T-helper 9 cell (primary cell): ENCODE measurements around the gene RIPOR3.
A peak's percentile ranks its signal among the peaks of the same experiment; 100 is the strongest.

ENCODE experiments used
- DNase-seq: peaks from one replicate; pipeline ENCODE4 v3.0.0-alpha.2; 2020
- total RNA-seq, 2 donors: gene quantifications; one replicate each; lab custom pipeline; 2026; lab: John Stamatoyannopoulos, UW

The RIPOR3 gene
- total RNA-seq = 0 reads per million in 2 donors

- DNase-seq = no peak
Measured at GRCh38 chr20:50690650-50691572, at the start of gene RIPOR3. RIPOR3 (minus strand) TSS chr20:50691542; CDS start chr20:50691128, 414 bp downstream.

DNA sequence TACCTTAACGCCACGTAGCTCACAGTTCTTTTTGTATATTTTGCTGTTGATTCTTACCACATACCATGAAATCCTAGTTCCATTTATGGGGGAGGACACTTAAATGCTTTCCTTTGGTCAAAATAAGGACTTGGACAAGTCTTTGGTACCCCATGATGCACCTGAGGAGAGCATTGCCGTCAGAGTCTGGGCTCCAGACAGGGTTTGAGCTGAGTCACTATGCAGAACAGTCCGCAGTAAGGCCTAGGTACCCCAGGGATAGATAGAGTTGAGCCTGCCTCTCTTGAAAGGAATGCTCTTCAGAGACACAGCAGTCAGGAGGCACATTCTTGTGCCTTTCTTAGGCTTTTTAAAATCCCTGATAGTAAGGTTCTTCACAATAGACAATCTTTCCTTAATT lies 46.0 kb upstream of the RIPOR3 start:
- no peak for DNase-seq

- no peak for DNase-seq
Measured at GRCh38 chr20:50735813-50736212, 44.5 kb upstream of the RIPOR3 start.

GRCh38 chr20:50734730-50735679 lies 43.7 kb upstream of the RIPOR3 start:
- DNase-seq = no peak

GRCh38 chr20:50733644-50734349 lies 42.5 kb upstream of the RIPOR3 start:
- no peak for DNase-seq

- no peak for DNase-seq
Measured at GRCh38 chr20:50731930-50732690, 40.8 kb upstream of the RIPOR3 start.

DNA sequence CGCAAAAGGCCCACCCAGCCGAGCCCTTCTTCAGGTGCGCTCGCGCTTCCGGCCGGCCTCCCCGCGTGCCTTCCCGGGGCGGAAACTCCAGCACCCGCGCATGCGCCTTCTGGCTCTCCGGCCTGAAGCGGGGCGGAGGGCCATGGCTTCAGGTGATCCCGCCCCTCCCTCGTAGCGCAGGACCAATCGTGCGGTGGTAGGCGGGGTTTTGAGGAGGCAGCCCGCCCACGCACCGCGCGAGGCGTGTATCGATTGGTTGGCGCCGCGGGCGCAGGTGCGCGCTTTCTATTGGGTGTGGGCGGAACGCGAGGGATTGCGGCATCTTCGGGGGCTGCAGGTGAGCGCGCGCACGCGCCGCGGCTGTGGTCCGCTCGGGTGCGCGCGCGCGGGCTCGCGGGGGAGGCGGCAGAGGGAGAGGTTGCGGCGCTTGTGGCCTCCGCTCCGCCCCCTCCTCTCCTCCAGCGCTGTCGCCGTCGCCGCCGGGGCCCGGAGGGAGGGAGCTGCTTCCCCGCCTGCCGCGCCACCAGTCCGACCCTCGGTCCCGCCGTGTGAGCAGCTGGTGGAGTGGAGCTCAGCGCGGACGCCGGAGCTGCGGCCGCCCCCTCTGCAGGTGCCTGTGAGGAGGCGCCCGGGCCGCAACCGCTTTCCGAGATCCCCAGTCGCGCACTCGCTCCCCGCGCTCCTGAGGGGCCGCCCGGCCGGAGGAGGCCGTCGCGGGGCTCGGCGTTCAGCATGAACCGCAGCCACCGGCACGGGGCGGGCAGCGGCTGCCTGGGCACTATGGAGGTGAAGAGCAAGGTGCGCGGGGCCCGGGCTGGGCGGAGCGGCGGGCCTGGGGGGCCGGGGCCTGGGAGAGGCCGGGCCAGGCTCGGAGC lies 40.0 kb upstream of the RIPOR3 start, which contains the start of gene PARD6B:
PARD6B (plus strand) TSS at position 526 of the 875 bp plus-strand sequence; CDS start at position 733, 207 bp downstream.
- peak; percentile 98 for DNase-seq

- no peak for DNase-seq
Measured at GRCh38 chr20:50730765-50731054, 39.4 kb upstream of the RIPOR3 start.

- DNase-seq = no peak
Measured at GRCh38 chr20:50729901-50730764, 38.8 kb upstream of the RIPOR3 start.

DNA sequence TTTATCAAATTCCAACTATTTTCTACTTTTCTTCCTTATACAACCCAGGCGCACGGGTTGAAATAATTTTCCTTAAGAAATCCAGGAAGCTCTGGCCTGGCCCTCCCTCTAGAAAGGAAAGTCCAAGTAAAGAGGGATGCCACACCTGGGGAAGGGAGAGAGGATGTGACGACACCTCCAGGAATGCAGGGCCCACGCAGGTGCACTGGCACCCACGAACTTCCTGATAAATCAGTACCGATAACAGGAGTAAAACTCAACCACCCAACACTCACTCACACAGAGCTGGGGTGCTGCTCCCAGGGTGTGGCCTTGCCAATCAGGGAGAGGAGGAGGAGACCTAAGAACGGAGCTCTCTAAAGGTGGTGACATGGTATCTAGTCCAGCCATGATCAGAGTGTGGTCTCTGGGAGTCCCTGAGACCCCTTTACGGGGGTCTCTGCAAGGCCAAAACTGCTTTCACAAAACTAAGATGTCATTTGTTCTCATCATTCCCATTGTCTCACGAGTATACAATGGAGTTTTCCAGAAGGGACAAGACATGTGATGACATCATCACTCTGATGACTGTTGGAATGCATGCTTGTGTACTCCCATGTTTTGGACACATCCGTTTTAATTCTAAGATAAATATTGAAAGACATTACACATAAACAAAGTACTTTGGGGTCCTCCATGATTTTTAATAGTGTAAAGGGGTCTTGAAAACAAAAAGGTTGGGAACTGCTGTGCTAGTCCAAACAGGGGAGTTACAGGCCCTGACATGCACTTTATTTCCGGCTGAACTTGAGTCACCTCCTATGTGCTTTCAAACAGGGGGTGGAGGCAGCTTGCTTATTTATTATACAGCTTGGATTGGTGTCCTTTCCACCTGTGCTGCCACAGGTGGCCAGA lies 37.9 kb upstream of the RIPOR3 start:
- DNase-seq = no peak

- no peak for DNase-seq
Measured at GRCh38 chr20:50728486-50728980, 37.2 kb upstream of the RIPOR3 start.

DNA sequence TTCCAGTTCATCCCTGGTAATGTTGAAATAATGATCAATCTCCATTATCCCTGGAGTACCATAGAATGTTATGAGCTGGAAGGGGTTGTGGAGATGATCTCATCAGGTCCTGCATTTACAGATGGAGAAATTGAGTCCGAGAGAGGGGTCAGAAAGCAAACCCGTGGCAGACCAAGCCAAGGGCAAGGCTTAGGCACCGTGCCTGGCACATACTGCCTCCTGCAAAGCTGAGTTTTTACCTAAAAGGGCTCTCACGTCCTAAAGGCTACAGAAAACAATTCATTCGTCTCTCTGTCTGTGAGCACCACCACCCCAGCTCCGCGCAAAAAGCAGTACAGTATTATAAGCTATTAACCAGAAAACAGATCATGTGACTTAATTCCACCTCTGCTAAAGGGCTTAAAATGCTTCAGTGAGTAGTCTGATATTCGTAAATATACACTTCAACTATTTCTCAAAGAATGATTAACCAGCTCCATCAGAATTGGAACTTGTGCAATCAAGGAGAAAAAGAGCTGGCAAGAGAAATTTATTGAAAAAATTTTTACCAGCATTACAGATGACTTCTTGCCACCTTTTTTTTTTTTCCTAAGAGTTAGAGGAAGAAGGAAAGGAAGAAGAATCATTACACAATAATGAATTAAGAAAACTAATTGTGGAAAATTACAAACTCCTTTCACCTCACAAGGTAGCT lies 36.6 kb upstream of the RIPOR3 start:
- DNase-seq = no peak

DNA sequence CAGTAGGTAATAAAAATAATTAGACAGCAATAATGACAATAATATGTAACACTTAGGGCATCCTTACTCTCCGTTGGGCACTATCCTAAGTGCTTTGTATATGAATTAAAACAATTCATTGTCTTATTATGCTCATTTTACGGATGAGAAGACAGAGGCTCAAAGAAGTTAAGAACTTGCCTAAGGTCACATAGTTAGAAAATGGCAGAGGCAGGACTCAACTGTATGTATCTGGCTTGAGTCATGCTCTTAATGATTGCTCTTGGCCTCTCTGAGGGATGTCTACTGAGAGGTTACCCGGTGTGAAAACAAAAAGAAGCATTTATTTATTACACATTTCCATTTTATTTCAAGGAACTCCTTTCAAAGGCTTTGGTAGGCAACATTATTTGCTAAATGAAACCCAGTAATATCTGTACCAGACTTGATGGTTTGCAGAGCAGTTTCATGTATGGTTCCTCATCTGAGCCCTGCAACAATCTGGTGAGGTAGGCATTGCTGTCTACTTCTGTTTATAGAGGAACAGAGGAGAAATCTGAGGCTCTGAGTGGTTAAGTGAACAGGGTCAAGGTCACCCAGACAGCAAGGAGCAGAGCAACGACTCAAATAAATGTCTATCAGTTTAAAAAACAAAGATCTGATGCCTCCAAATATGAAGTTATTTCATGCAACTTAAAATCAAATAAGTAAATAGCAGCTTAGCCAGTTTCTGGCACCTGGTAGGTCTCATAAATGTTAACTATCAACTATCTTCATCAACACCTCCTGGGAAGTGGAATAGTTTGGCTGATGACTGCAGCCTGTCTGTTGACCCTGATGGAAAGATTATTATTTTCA lies 35.8 kb upstream of the RIPOR3 start:
- DNase-seq = no peak

DNA sequence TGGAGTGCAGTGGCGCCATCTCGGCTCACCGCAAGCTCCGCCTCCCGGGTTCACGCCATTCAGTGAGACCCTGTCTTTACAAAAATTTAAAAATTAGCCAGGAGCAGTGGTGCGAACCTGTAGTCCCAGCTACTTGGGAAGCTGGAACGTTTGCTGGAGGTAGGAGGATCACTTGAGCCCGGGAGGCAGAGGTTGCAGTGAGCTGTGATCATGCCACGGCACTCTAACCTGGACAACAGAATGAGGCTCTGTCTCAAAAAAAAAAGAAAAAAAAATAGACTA lies 34.3 kb upstream of the RIPOR3 start:
- DNase-seq = no peak

DNA sequence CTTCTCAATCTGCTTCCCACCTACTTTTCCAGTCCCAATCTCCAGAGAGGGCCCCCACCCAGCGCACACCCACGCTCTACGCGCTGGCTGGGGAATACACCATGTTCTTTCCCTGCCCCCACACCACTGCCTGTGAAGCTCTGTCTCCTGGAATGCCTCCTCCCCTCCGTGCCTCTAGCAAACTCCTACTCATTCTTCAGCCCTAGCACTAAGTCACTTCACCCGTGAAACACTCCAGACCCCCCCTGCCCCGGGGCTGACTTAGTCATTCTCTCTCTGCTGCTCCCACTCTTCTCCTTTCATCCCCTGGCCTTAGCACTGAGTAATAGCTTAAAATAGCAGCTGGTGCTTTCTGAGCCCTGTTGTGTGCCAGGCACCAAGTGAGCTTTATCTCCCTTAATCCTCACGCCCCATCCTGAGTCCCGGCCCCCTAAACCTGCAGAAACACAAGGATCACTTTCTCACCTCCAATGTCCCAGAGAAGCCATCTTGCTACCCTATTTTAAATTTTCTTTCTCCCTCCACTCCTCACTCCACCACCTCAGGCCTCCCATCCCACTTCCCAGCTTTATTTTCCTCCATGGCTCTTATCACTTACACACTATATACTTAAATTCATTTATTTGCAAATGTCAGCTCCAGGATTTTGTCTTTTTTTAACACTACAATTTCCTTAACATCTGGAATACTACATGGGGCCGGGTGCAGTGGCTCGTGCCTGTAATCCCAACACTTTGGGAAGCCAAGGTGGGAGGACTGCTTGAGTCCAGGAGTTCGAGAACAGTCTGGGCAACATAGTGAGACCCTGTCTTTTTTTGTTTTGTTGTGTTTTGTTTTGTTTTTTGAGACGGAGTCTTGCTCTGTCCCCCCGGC lies 33.7 kb upstream of the RIPOR3 start:
- no peak for DNase-seq

DNA sequence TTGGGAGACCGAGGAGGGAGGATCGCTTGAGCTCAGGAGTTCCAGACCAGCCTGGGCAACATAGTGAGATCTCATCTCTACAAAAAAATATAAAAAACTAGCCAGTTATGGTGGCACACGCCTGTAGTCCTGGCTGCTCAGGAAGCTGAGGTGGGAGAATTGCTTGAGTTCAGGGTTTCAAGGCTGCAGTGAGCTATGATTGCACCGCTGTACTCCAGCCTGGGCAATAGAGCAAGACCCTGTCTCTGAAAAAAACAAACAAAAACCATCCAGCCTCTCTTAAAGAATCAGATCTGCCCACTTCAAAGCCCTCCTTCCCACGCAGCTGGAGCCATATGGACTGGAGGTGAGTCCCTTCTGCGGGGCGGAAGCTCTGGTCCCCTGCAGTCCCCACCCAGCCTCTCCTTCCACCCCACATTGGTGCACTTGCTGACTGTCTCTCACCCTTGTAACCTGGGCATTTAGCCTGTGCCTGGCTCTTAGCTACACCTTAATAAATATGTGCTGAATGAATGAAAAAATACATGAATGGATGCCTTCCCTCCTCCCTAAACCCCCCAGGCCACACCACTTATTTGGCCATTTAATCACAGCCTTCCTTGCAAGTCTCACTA lies 32.9 kb upstream of the RIPOR3 start:
- DNase-seq = no peak
